Measurements from ENCODE around the gene TBC1D17. TPM values are rescaled to one million over a fixed set of nuclear protein-coding genes. Genes with fewer than 3 reads are reported as not detected.
A peak's percentile ranks its signal among the peaks of the same experiment; 100 is the strongest.

TBC1D17 gene
- total and polyA plus RNA-seq, 2 of the 13 experiments (the other 11 are each of a cell fraction or from before 2014, with no cell fraction given): 9.7 to 16.9 TPM

DNA sequence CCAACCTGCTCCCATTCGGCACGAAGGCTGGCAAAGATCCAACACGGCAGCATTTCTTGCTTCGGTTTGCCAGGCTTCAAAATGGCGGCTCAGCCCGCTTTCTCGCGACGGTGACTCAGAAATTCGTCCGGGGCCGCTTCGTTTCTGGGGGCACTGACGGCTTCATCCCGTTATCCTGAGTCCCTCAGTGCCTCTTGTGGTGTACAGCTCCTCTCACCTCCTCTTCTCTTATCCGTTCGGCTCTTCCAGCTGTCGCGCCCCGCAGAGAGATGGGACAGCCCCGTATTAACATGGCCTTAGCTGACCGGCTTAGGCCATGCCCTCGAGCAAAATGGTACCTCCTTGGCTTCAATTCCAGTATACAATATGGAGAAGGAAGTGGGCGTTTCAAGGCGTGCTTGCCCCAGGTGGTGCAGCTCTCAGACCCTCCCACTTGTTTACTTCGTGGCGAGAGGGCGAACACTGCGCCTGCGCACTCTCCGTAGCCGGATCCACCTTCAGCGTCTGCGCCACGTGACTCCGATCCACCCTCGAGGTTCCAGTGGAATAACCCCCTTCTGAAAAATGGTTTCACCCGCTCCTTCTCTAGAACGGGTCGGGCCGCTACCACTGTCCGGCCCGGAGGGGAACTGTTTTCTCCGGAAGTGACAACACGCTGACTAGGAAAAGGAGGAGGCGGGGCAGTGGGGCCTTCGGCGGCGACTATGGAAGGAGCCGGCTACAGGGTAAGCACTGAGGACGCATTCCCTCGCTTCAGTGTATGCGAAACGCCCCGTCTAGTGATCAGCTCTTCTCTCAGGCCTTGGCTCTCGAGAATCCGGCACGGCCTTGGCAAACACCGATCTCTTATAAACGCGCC, at the start of gene TBC1D17, which contains the start of gene AKT1S1 (continued):
- TF ChIP-seq, protein P1, sequence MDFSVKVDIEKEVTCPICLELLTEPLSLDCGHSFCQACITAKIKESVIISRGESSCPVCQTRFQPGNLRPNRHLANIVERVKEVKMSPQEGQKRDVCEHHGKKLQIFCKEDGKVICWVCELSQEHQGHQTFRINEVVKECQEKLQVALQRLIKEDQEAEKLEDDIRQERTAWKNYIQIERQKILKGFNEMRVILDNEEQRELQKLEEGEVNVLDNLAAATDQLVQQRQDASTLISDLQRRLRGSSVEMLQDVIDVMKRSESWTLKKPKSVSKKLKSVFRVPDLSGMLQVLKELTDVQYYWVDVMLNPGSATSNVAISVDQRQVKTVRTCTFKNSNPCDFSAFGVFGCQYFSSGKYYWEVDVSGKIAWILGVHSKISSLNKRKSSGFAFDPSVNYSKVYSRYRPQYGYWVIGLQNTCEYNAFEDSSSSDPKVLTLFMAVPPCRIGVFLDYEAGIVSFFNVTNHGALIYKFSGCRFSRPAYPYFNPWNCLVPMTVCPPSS (IDR thresholded peaks at IDR 0.05): no peak
- no peak; the same call in 1 of the 2 replicates for TF ChIP-seq POGZ (CRISPR knock-in tag; IDR thresholded peaks at IDR 0.05)
- TF ChIP-seq ZNF331 (CRISPR knock-in tag; IDR thresholded peaks at IDR 0.05): no peak
- TF ChIP-seq POLR2AphosphoS2 (IDR thresholded peaks at IDR 0.05; ENCODE audit: low read depth, low read length): no peak
- TF ChIP-seq MXI1 (IDR thresholded peaks at IDR 0.05; ENCODE audit: borderline replicate concordance, low read depth, low read length): peak; percentile 75; the same call in 1 of the 3 replicates
- TF ChIP-seq ZNF160 (CRISPR knock-in tag; IDR thresholded peaks at IDR 0.05): no peak
- no peak for TF ChIP-seq ZNF761 (CRISPR knock-in tag; conservative IDR thresholded peaks at IDR 0.05)
- no peak; the same call in 1 of the 2 replicates for TF ChIP-seq NR2F6 (IDR thresholded peaks at IDR 0.05)
- peak; percentile 7; the same call in 1 of the 2 replicates for TF ChIP-seq NR2F6 (CRISPR knock-in tag; IDR thresholded peaks at IDR 0.05)
- TF ChIP-seq, protein P2, sequence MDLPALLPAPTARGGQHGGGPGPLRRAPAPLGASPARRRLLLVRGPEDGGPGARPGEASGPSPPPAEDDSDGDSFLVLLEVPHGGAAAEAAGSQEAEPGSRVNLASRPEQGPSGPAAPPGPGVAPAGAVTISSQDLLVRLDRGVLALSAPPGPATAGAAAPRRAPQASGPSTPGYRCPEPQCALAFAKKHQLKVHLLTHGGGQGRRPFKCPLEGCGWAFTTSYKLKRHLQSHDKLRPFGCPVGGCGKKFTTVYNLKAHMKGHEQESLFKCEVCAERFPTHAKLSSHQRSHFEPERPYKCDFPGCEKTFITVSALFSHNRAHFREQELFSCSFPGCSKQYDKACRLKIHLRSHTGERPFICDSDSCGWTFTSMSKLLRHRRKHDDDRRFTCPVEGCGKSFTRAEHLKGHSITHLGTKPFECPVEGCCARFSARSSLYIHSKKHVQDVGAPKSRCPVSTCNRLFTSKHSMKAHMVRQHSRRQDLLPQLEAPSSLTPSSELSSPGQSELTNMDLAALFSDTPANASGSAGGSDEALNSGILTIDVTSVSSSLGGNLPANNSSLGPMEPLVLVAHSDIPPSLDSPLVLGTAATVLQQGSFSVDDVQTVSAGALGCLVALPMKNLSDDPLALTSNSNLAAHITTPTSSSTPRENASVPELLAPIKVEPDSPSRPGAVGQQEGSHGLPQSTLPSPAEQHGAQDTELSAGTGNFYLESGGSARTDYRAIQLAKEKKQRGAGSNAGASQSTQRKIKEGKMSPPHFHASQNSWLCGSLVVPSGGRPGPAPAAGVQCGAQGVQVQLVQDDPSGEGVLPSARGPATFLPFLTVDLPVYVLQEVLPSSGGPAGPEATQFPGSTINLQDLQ (CRISPR knock-in tag; IDR thresholded peaks at IDR 0.05): no peak
- peak; percentile 78 for TF ChIP-seq ZMAT3 (CRISPR knock-in tag; conservative IDR thresholded peaks at IDR 0.05)
- TF ChIP-seq, protein P3, sequence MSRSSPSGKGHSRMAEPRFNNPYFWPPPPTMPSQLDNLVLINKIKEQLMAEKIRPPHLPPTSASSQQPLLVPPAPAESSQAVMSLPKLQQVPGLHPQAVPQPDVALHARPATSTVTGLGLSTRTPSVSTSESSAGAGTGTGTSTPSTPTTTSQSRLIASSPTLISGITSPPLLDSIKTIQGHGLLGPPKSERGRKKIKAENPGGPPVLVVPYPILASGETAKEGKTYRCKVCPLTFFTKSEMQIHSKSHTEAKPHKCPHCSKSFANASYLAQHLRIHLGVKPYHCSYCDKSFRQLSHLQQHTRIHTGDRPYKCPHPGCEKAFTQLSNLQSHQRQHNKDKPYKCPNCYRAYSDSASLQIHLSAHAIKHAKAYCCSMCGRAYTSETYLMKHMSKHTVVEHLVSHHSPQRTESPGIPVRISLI (CRISPR knock-in tag; IDR thresholded peaks at IDR 0.05; ENCODE audit: borderline replicate concordance): no peak
- no peak for TF ChIP-seq ZNF441 (CRISPR knock-in tag; IDR thresholded peaks at IDR 0.05; ENCODE audit: borderline replicate concordance)
- TF ChIP-seq SIX4 (CRISPR knock-in tag; IDR thresholded peaks at IDR 0.05): no peak
- TF ChIP-seq, protein P4, sequence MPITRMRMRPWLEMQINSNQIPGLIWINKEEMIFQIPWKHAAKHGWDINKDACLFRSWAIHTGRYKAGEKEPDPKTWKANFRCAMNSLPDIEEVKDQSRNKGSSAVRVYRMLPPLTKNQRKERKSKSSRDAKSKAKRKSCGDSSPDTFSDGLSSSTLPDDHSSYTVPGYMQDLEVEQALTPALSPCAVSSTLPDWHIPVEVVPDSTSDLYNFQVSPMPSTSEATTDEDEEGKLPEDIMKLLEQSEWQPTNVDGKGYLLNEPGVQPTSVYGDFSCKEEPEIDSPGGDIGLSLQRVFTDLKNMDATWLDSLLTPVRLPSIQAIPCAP (CRISPR knock-in tag; IDR thresholded peaks at IDR 0.05; ENCODE audit: low read depth): no peak
- TF ChIP-seq, protein P5, sequence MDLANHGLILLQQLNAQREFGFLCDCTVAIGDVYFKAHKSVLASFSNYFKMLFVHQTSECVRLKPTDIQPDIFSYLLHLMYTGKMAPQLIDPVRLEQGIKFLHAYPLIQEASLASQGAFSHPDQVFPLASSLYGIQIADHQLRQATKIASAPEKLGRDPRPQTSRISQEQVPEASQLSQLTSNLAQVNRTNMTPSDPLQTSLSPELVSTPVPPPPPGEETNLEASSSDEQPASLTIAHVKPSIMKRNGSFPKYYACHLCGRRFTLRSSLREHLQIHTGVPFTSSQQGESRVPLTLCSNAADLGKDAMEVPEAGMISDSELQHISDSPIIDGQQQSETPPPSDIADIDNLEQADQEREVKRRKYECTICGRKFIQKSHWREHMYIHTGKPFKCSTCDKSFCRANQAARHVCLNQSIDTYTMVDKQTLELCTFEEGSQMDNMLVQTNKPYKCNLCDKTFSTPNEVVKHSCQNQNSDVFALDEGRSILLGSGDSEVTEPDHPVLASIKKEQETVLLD (CRISPR knock-in tag; IDR thresholded peaks at IDR 0.05; ENCODE audit: low read depth): no peak
- peak; percentile 67; the same call in 1 of the 2 replicates for TF ChIP-seq ZNF205 (CRISPR knock-in tag; IDR thresholded peaks at IDR 0.05)
- no peak for TF ChIP-seq ZNF562 (CRISPR knock-in tag; IDR thresholded peaks at IDR 0.05; ENCODE audit: borderline replicate concordance)
- TF ChIP-seq ZNF350 (CRISPR knock-in tag; IDR thresholded peaks at IDR 0.05; ENCODE audit: borderline replicate concordance, low read depth): peak; percentile 14; the same call in 1 of the 2 replicates
- no peak for TF ChIP-seq JDP2 (CRISPR knock-in tag; IDR thresholded peaks at IDR 0.05; ENCODE audit: borderline replicate concordance)
- TF ChIP-seq PAX8 (CRISPR knock-in tag; IDR thresholded peaks at IDR 0.05; ENCODE audit: borderline replicate concordance): 0 out of 2 replicates have a peak, but pooled peaks have one; percentile 13
- TF ChIP-seq ZSCAN12 (CRISPR knock-in tag; IDR thresholded peaks at IDR 0.05): 0 out of 2 replicates have a peak, but pooled peaks have one; percentile 5
- no peak for TF ChIP-seq PRPF4 (IDR thresholded peaks at IDR 0.05; ENCODE audit: low read depth, low read length, poor library complexity, severe bottlenecking)
